Brain microvascular endothelial cell (primary cell): Measurements from ENCODE around the gene GPBAR1.

Experiments
- DNase-seq: peaks from one replicate; pipeline ENCODE4 v3.0.0-alpha.2; 2020
- H3K27ac ChIP-seq: fragments of 250-450 bp; sonication (Bioruptor Pico); 2 replicates; pipeline ENCODE4 v1.5.1; 2020; ENCODE audit warnings: mild to moderate bottlenecking, moderate library complexity
- H3K27me3 ChIP-seq: fragments of 250-450 bp; sonication (Bioruptor Pico); replicated peaks from 2 replicates; pipeline ENCODE4 v1.5.1; 2020; ENCODE audit warnings: mild to moderate bottlenecking
- H3K36me3 ChIP-seq: fragments of 250-450 bp; sonication (Bioruptor Pico); replicated peaks from 2 replicates; pipeline ENCODE4 v1.5.1; 2020; ENCODE audit warnings: mild to moderate bottlenecking
- H3K4me3 ChIP-seq: 2 replicates; pipeline ENCODE4 v1.5.1; 2011; ENCODE audit warnings: low read depth, mild to moderate bottlenecking, control low read depth, low read length, moderate library complexity
- CTCF ChIP-seq: IDR thresholded peaks from 2 replicates; pipeline ENCODE4 v1.5.1; 2011; ENCODE audit warnings: low read depth, mild to moderate bottlenecking, moderate library complexity, low read length, control low read depth, inconsistent platforms; ENCODE audit errors: missing control alignments
- in situ Hi-C: cut with HindIII; loops from 2 replicates; pipeline ENCODE4 v1.10.0; 2017; ENCODE audit warnings: low sequenced_read_pairs, low pct_ligation_motif_present

Gene GPBAR1

GRCh38 chr2:218275371-218276072 lies 14.7 kb downstream of the GPBAR1 start:
- H3K27me3 ChIP-seq: no peaks in the 10 kb centered on the region
- DNase-seq: no peak
- H3K36me3 ChIP-seq: peaks cover 64% of the 10 kb centered on the region
- no peak overlapping the region for H3K4me3 ChIP-seq
- no peak overlapping the region for H3K27ac ChIP-seq
- no peak for TF ChIP-seq CTCF
- in situ Hi-C loops: no loop called here

GRCh38 chr2:218276986-218277755 lies 16.4 kb downstream of the GPBAR1 start:
- DNase-seq: no peak
- Histone ChIP-seq H3K27ac (no peak overlapping the region), H3K4me3 (no peak overlapping the region), H3K27me3 (no peaks in the 10 kb centered on the region), H3K36me3 (peaks cover 71% of the 10 kb centered on the region)
- TF ChIP-seq CTCF: peak; percentile 36
- in situ Hi-C loops: no loop called here

- TF ChIP-seq CTCF: no peak
- DNase-seq: no peak
- H3K36me3 ChIP-seq: peaks cover 70% of the 10 kb centered on the region
- H3K27ac ChIP-seq: no peak overlapping the region
- in situ Hi-C loops: no loop called here
- H3K27me3 ChIP-seq: no peaks in the 10 kb centered on the region
- H3K4me3 ChIP-seq: no peak overlapping the region
Measured at GRCh38 chr2:218277921-218278320, 17.1 kb downstream of the GPBAR1 start.

GRCh38 chr2:218278531-218279360 lies 17.9 kb downstream of the GPBAR1 start:
- TF ChIP-seq CTCF: no peak
- in situ Hi-C loops: no loop called here
- no peak overlapping the region for H3K4me3 ChIP-seq
- no peak overlapping the region for H3K27ac ChIP-seq
- DNase-seq: no peak
- peaks cover 66% of the 10 kb centered on the region for H3K36me3 ChIP-seq
- no peaks in the 10 kb centered on the region for H3K27me3 ChIP-seq

- Histone ChIP-seq H3K4me3 (no peak overlapping the region), H3K27me3 (no peaks in the 10 kb centered on the region), H3K36me3 (peaks cover 53% of the 10 kb centered on the region), H3K27ac (no peak overlapping the region)
- in situ Hi-C loops: no loop called here
- no peak for TF ChIP-seq CTCF
- no peak for DNase-seq
Measured at GRCh38 chr2:218280260-218280870, 19.6 kb downstream of the GPBAR1 start.
